ENCODE results near the gene LRRC25.

LRRC25 gene

DNA sequence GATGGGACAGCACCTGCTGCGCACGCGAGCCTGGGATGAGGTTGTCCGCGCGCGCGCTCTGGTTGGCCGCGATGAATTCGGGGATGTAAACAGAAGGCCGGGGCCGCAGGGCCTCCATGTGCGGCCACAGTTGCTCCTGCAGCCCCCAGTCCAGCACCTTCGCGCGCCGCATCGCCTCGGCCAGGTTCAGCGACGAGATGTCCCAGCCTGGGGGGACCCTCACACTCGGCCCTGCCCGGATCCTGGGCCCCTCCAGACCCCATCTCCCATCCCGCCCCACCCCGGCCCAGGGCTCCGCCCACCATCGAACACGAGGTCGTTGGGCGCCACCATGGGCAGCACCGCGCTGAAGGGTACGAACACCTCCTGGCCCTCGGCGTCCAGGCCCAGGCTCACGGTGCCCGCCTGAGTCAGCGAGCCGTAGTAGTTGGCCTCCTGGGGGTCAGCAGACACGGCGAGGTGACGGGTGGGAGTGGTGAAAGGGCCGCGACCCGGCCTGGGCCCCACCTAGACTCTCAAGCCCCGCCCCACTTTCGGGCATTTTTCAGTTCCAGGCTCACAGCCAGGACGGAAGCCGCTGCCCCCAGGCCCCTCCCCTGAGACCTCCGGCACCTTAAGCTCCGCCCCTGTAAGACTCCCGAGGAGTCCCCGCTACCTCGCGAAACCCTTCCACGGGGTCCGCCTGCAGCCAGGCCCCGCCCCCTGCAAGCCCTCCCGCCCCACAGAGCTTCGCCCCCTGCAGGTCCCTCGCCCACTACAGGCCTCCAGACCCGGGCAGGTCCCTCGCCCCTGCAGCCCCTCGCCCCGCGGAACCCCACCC is 39.5 kb upstream of the LRRC25 start:
- POLR2A ChIA-PET: interaction anchor here (0.6 to 1.0 kb wide), 8 partner anchors 8 to 155 kb away, joined by 3 to 6 read pairs (median 3); partner anchors contain the start of genes JUND, SSBP4 and UBA52
- Histone ChIP-seq H3K4me1 (ENCODE audit: control insufficient read depth, insufficient read depth, low read length) (peaks cover 19% of the 10 kb centered on the region), H3K36me3 (ENCODE audit: control insufficient read depth in 2 of 2, insufficient read depth in 1 of 2, low read length in 2 of 2) (peaks cover 5 to 24% of the 10 kb centered on the region in 2 experiments; a peak in 2 of 3 replicates), H3K27ac (ENCODE audit: extremely low read depth, low read depth, low read length) (peak overlapping the region; percentile 42; the same call in 1 of the 2 replicates), H3K4me3 (ENCODE audit: low read depth, low read length) (peak overlapping the region; percentile 56), H3K9me3 (ENCODE audit: control insufficient read depth, insufficient read depth, low read depth, low read length) (no peaks in the 10 kb centered on the region)
- CTCF ChIA-PET: no interaction called here
- TF ChIP-seq ZNF621 (tag by site-specific recombination; IDR thresholded peaks at IDR 0.05) (no peak), ZNF610 (tag by site-specific recombination; IDR thresholded peaks at IDR 0.05; ENCODE audit: borderline replicate concordance) (no peak), ZNF843 (tag by site-specific recombination; IDR thresholded peaks at IDR 0.05) (0 out of 2 replicates have a peak, but pooled peaks have one; percentile 40), ZNF561 (tag by site-specific recombination; IDR thresholded peaks at IDR 0.05; ENCODE audit: borderline replicate concordance) (0 out of 2 replicates have a peak, but pooled peaks have one; percentile 58), KLF16 (tag by site-specific recombination; IDR thresholded peaks at IDR 0.05) (peak; percentile 35; the same call in 1 of the 2 replicates), KLF17 (tag by site-specific recombination; IDR thresholded peaks at IDR 0.05) (no peak), PRDM6 (tag by site-specific recombination; IDR thresholded peaks at IDR 0.05) (no peak), KLF1 (tag by site-specific recombination; IDR thresholded peaks at IDR 0.05) (peak; percentile 89), ZNF571 (tag by site-specific recombination; IDR thresholded peaks at IDR 0.05) (no peak), ZNF600 (tag by site-specific recombination; IDR thresholded peaks at IDR 0.05) (no peak), SP2 (tag by site-specific recombination; IDR thresholded peaks at IDR 0.05) (peak; percentile 73), ZSCAN30 (tag by site-specific recombination; IDR thresholded peaks at IDR 0.05) (no peak), ZNF624 (tag by site-specific recombination; IDR thresholded peaks at IDR 0.05) (no peak), ZFP69B (tag by site-specific recombination; IDR thresholded peaks at IDR 0.05) (peak; percentile 98), ZBTB20 (tag by site-specific recombination; IDR thresholded peaks at IDR 0.05) (peak; percentile 23; the same call in 1 of the 2 replicates), ZNF792 (tag by site-specific recombination; IDR thresholded peaks at IDR 0.05) (peak; percentile 85), ZXDB (tag by site-specific recombination; IDR thresholded peaks at IDR 0.05) (peak; percentile 99), ZNF521 (tag by site-specific recombination; IDR thresholded peaks at IDR 0.05) (no peak), ZNF157 (tag by site-specific recombination; IDR thresholded peaks at IDR 0.05) (no peak), GLI2 (tag by site-specific recombination; IDR thresholded peaks at IDR 0.05; ENCODE audit: borderline replicate concordance, low read depth) (no peak), ZNF416 (tag by site-specific recombination; IDR thresholded peaks at IDR 0.05) (no peak), ZNF335 (tag by site-specific recombination; conservative IDR thresholded peaks at IDR 0.05) (peak; percentile 18; the same call in 1 of the 2 replicates), ZNF777 (tag by site-specific recombination; IDR thresholded peaks at IDR 0.05; ENCODE audit: borderline replicate concordance) (no peak), KLF9 (tag by site-specific recombination; IDR thresholded peaks at IDR 0.05; ENCODE audit: low read depth) (peak; percentile 80), GLIS1 (tag by site-specific recombination; IDR thresholded peaks at IDR 0.05) (peak; percentile 88)
- TF ChIP-seq, protein P1, sequence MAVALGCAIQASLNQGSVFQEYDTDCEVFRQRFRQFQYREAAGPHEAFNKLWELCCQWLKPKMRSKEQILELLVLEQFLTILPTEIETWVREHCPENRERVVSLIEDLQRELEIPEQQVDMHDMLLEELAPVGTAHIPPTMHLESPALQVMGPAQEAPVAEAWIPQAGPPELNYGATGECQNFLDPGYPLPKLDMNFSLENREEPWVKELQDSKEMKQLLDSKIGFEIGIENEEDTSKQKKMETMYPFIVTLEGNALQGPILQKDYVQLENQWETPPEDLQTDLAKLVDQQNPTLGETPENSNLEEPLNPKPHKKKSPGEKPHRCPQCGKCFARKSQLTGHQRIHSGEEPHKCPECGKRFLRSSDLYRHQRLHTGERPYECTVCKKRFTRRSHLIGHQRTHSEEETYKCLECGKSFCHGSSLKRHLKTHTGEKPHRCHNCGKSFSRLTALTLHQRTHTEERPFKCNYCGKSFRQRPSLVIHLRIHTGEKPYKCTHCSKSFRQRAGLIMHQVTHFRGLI (tag by site-specific recombination; IDR thresholded peaks at IDR 0.05): peak; percentile 86
- TF ChIP-seq, protein P2, sequence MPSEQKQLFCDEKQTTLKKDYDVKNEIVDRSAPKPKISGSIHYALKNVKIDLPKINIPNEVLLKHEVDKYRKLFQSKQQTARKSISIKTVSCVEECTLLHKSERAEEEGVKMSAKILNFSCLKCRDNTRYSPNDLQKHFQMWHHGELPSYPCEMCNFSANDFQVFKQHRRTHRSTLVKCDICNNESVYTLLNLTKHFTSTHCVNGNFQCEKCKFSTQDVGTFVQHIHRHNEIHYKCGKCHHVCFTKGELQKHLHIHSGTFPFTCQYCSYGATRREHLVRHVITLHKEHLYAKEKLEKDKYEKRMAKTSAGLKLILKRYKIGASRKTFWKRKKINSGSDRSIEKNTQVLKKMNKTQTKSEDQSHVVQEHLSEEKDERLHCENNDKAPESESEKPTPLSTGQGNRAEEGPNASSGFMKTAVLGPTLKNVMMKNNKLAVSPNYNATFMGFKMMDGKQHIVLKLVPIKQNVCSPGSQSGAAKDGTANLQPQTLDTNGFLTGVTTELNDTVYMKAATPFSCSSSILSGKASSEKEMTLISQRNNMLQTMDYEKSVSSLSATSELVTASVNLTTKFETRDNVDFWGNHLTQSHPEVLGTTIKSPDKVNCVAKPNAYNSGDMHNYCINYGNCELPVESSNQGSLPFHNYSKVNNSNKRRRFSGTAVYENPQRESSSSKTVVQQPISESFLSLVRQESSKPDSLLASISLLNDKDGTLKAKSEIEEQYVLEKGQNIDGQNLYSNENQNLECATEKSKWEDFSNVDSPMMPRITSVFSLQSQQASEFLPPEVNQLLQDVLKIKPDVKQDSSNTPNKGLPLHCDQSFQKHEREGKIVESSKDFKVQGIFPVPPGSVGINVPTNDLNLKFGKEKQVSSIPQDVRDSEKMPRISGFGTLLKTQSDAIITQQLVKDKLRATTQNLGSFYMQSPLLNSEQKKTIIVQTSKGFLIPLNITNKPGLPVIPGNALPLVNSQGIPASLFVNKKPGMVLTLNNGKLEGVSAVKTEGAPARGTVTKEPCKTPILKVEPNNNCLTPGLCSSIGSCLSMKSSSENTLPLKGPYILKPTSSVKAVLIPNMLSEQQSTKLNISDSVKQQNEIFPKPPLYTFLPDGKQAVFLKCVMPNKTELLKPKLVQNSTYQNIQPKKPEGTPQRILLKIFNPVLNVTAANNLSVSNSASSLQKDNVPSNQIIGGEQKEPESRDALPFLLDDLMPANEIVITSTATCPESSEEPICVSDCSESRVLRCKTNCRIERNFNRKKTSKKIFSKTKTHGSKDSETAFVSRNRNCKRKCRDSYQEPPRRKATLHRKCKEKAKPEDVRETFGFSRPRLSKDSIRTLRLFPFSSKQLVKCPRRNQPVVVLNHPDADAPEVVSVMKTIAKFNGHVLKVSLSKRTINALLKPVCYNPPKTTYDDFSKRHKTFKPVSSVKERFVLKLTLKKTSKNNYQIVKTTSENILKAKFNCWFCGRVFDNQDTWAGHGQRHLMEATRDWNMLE (tag by site-specific recombination; conservative IDR thresholded peaks at IDR 0.05; ENCODE audit: low read depth): no peak
- TF ChIP-seq, protein P3, sequence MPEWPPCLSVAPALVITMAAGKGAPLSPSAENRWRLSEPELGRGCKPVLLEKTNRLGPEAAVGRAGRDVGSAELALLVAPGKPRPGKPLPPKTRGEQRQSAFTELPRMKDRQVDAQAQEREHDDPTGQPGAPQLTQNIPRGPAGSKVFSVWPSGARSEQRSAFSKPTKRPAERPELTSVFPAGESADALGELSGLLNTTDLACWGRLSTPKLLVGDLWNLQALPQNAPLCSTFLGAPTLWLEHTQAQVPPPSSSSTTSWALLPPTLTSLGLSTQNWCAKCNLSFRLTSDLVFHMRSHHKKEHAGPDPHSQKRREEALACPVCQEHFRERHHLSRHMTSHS (tag by site-specific recombination; IDR thresholded peaks at IDR 0.05): no peak

Data from HEK293 (cell line).